DMS79 treated with DMSO at 0.1 percent for 48 hours (cell line): ENCODE data around the gene ALAS1.

Experiments used
- DNase-seq: peaks from one replicate; lab custom pipeline; 2025; lab: John Stamatoyannopoulos, UW

ALAS1 gene

GRCh38 chr3:52221141-52221562 lies 23.2 kb downstream of the ALAS1 start:
- no peak for DNase-seq

DNA sequence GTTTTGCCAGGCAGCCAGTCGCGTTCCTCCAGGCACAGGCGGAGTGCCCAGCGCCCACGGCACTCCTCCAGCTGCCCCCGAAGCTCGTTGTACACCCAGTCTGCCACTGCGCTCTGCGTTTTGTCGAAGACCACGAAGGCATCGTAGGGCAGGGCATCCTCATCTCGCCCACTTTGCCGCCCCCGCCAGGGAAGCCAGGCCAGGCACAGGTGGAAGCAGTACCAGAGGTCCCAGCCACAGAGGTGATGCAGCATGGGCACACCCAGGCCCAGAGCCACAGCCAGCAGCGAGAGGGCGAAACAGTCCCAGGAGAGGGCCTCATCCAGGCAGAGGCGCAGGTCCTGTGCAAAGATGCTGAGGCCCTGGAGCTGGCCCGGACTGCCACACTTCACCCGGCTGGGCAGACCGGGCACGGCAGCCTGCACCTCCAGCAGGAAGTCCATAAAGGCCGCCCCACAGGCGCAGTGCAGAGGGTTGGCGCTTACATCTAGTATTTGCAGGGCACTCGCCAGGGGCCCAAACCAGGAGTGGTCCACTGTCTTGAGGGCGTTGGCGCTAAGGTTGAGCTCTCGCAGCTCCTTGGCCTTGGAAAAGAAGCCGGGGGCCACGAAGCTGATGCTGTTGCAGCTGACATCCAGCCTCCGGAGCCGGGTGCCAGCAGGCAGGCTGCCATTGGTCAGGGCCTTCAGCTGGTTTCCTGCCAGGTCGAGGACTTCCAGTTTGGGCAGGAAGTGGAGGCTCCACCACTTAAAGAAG lies 23.8 kb downstream of the ALAS1 start:
- no peak for DNase-seq

- DNase-seq: no peak
Measured at GRCh38 chr3:52222319-52223221, 24.6 kb downstream of the ALAS1 start.

DNA sequence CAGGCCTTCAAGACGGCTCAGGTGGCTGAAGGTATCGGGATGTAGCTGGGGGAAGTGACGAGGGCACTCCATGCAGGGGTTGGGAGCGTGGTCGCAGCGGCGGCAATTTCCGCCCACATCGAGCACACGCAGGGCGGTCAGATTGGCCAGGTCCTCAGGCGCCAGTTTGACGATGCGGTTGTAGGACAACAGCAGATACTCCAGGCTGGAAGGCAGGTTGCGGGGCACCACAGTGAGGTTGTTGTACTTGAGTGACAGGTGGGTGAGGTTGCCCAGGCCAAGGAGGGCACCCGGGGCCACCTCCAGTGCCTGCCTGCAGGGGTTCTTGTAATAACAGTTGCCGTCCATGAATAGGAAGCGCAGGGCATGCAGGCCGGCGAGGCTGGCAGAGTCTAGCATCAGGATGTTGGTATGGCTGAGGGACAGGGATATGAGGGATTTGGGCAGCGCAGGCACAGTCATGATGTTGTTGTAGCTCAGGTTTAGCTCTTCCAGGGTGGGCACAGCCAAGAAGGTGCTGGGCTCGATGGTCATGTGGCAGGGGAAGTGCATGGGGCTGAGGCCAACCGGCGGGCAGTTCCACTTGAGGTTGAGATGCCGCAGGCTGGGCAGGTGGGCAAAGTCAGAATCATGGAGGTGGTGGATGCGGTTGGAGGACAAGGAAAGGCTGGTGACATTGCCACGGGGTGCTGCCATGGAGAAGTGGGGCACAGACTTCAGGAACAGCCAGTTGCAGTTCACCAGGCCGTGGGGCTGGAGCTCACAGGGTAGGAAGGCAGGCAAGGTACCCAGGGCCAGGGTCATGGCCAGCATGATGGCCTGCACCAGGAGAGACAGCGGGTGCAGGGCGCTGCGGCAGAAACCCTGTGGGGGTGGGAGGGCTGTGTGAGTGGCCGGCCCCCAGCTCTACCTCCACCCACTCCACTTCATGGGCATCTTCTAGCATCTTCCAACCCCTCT lies 25.8 kb downstream of the ALAS1 start:
- no peak for DNase-seq

- DNase-seq: no peak
Measured at GRCh38 chr3:52225452-52226228, 27.7 kb downstream of the ALAS1 start, which contains the start of gene TLR9. TSS of gene TLR9 (minus strand) at chr3:52225645. CDS start at chr3:52225529, 116 bp downstream.

- DNase-seq: no peak
Measured at GRCh38 chr3:52226229-52226817, 28.4 kb downstream of the ALAS1 start.

GRCh38 chr3:52227117-52227516 lies 29.2 kb downstream of the ALAS1 start:
- no peak for DNase-seq

DNA sequence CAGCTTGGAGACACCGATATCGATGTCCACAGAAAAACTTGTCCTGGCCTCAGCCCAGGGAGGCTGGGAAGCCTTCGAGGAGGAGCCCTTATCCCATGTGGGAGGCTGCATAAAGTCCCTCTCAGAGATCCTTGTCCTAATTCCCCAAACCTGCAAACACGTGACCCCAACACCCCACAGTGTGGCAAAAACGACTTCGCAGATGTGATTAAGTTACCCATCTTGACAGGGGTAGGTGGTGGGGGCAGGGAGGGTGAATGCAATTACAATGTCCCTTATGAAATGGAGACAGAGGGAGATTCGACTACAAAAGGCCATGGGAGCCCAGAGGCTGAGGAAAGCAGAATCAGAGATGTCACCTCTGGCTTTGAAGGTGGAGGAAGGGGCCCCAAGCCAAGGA lies 29.8 kb downstream of the ALAS1 start:
- no peak for DNase-seq

GRCh38 chr3:52228266-52228665 lies 30.3 kb downstream of the ALAS1 start:
- DNase-seq: no peak

DNA sequence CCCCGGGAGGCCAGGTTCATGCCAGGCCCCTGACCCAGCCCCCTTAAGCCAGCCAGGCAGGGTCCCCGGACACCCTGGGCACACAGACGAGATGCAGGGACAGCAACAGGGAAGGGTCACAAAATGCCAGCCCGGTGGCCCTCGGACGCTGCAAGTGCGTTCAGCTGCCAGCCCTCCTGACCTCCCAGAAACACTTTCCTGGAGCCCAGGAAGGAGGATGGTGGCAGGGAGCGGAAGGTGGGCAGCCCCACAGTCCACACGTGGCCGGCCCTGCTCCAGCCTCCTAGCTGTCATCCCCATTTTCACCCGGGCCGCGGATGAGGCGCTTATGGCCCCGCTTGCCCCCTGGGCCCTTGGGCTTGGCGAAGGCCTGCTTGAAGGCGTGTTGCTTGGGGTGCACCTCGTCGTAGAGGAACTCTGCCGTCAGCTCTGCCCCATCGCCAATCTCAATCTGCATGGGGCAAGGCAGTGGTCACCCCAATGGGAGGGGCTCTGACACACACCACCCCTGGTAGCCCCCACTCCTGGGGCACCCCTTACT lies 30.9 kb downstream of the ALAS1 start:
- DNase-seq: no peak

GRCh38 chr3:52229656-52230055 lies 31.7 kb downstream of the ALAS1 start:
- DNase-seq: no peak

DNA sequence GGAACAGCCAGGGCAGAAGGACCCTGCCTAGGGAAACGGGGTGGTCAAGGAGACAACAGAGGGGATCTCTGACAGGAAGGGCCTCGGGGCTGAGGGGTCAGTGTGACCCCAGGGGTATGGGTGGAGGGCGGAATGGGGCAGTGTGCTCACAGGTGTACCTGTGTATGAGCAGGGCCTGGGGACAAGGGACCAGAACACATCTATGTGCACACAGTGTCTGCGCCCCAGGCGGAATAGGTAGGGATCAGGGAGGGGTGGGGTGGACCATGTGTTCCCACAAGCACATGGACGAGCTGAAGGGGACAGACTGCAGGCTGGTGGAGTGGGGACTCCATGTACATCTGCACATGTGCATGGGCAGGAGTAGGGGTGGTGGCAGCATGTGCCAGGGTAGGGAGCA lies 32.5 kb downstream of the ALAS1 start:
- no peak for DNase-seq

DNA sequence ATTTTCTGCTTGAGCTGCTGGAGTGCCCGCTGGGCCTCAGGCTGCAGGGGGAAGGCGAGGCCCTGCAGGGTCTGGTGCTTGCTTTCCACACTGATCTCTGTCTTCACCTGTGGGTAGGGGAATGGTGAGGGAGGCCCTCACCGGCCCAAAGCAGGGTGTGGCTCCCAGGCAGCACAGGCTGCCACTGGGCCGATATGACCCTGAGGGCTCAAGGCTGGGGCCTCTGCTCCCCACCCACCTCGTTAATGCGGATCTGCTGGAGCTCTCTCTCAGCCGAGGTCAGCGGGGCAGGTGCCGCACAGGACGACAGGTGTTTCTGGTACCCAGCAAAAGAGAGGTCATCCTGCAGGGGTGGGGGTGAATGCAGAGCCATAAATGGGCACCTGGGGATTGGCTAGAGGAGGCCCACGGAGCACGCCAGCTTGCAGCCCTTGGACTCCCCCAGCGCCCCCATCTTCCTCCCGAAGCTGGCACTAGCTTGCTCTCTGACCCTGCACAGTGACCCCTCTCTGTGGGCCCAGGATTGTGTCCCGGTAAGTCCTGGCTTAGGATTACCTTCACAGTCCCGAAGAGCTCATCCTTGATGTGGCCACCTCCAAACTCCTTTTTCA lies 33.0 kb downstream of the ALAS1 start:
- DNase-seq: no peak

DNA sequence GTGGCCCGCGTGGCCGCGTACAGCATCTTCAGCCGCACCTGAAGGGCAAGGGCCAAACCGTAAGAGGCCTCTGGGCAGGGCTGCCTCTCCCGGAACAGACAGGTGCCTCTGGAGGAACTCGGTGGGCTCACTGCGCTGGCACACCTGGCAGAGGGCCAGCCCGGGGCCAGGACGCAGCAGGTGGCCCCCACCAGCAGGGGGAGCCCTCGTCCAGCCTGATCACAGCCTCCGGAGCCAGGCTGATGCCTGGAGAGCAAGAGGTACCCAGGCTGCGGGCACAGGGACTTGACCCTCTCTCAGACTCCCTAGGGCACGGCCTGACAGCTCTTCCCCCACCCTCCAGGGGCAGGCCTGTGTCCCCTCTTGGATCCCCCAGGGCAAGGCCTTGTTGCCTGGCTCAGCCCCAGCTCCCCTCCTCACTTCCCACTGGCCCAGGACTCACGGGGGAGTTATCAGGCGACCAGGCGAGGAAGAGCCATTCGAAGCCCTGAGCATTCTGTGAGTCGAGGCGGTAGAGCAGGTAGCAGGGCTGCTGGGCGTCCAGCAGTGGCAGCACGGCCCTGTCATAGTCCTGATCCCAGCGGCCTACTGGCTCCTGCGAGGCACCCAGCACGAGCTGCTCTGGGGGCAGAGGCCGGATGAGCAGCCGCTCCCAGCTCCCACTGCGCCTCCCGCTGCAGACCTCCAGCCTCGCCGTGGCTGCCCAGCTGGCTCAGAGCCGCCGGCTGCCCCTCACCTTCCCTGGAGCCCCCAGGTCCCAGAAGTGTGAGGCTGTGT lies 33.7 kb downstream of the ALAS1 start:
- no peak for DNase-seq

DNA sequence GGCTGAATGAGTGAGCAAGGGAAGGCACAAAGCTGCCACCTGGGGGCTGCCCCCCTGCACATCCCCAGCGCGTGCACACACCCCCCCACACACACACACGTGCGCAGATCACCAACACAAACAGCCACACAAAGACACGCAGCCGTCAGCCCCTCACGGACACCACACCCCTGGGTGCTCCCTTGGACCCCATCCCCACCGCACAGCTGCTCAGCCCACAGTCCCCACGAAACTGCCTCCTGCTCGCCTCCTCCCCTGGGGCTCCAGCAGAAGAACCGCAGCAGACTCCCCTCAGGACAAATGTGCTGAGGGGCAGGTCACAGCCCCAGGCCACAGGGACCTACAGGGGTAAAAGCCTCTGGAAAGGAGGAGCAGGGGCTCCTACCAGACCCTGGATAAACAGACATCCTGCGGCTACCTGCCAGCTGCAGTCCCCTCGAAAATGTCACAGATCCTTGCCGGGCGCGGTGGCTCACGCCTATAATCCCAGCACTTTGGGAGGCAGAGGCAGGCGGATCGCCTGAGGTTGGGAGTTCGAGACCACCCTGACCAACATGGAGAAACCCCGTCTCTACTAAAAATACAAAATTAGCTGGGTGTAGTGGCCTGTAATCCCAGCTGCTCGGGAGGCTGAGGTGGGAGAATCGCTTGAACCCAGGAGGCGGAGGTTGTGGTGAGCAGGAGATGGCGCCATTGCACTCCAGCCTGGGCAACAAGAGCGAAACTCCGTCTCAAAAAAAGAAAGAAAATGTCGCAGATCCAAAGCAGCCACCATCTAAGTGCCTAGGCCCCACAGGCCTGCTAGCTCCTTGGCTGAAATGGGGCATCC lies 34.5 kb downstream of the ALAS1 start:
- DNase-seq: no peak

- no peak for DNase-seq
Measured at GRCh38 chr3:52233108-52233591, 35.2 kb downstream of the ALAS1 start.

DNA sequence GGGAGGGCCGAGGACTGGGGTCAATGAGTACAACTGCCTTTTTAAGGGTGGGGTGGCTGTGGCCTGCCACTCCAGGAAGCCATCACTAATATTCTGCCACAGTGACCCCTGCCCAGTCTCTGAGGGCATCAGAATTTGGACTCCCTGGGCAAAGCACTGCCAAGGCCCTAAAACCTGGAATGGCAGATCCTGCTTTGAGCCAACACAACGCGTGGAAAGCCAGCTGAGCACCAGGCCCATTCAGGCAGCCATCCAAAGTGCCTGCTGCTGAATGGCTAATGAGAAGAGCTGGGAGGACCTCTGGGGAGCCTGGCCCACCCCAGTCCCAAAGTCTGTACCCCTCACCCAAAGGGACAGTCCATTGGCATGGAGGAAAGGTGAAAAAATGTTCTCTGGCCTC lies 36.0 kb downstream of the ALAS1 start:
- DNase-seq: no peak
